Hepatocyte (in vitro differentiated cells): ENCODE data around the gene SKAP2. TPM values are rescaled to one million over a fixed set of nuclear protein-coding genes. Genes with fewer than 3 reads are reported as not detected.

ENCODE experiments used
- DNase-seq: peaks from one replicate; pipeline ENCODE4 v3.0.0-alpha.2; 2016; ENCODE audit warnings: low spot score
- H2AFZ ChIP-seq: fragments of 200-600 bp; sonication (generic); 2 replicates; pipeline ENCODE4 v1.6.0; 2016; ENCODE audit warnings: antibody characterized with exemption, mild to moderate bottlenecking
- H3K27ac ChIP-seq: fragments of 200-600 bp; sonication (generic); 2 replicates; pipeline ENCODE4 v1.5.1; 2016; ENCODE audit warnings: mild to moderate bottlenecking
- H3K27me3 ChIP-seq: fragments of 200-600 bp; sonication (generic); 2 replicates; pipeline ENCODE4 v1.6.1; 2016
- H3K36me3 ChIP-seq: fragments of 200-600 bp; sonication (generic); replicated peaks from 2 replicates; pipeline ENCODE4 v1.5.1; 2016; ENCODE audit warnings: low read depth; ENCODE audit not compliant: insufficient read depth
- H3K4me1 ChIP-seq: fragments of 200-600 bp; sonication (generic); 2 replicates; pipeline ENCODE4 v1.5.1; 2016; ENCODE audit warnings: mild to moderate bottlenecking, moderate library complexity; ENCODE audit not compliant: insufficient read depth
- H3K4me2 ChIP-seq: fragments of 200-600 bp; sonication (generic); 2 replicates; pipeline ENCODE4 v1.6.0; 2016
- H3K4me3 ChIP-seq: fragments of 200-600 bp; sonication (generic); 2 replicates; pipeline ENCODE4 v1.5.1; 2016; ENCODE audit warnings: mild to moderate bottlenecking
- H3K79me2 ChIP-seq: fragments of 200-600 bp; sonication (generic); 2 replicates; pipeline ENCODE4 v1.6.0; 2017; ENCODE audit warnings: mild to moderate bottlenecking
- H3K9me2 ChIP-seq: fragments of 200-600 bp; sonication (generic); replicated peaks from 2 replicates; pipeline ENCODE4 v1.6.0; 2017; ENCODE audit warnings: mild to moderate bottlenecking; ENCODE audit not compliant: insufficient read depth
- H3K9me3 ChIP-seq: fragments of 200-600 bp; sonication (generic); 2 replicates; pipeline ENCODE4 v1.5.1; 2016; ENCODE audit warnings: low read depth, mild to moderate bottlenecking
- H4K20me1 ChIP-seq: fragments of 200-600 bp; sonication (generic); 2 replicates; pipeline ENCODE4 v1.6.0; 2016; ENCODE audit warnings: mild to moderate bottlenecking; ENCODE audit not compliant: insufficient read depth, poor library complexity, severe bottlenecking
- EZH2 ChIP-seq: fragments of 200-600 bp; sonication (generic); IDR thresholded peaks from 2 replicates; pipeline ENCODE4 v1.6.1; 2016; ENCODE audit warnings: antibody characterized with exemption, mild to moderate bottlenecking, borderline replicate concordance
- EZH2phosphoT487 ChIP-seq: fragments of 200-600 bp; sonication (generic); IDR thresholded peaks from one replicate; pipeline ENCODE4 v1.6.1; 2018; ENCODE audit warnings: antibody characterized with exemption, mild to moderate bottlenecking, low read depth, moderate library complexity; ENCODE audit not compliant: unreplicated experiment, severe bottlenecking
- WGBS: methylation state at CpG from one replicate; pipeline ENCODE4 v1.1.6; 2016; ENCODE audit warnings: low lambda C conversion rate; ENCODE audit errors: missing lambda C conversion rate; 5-methylcytosine and 5-hydroxymethylcytosine counted together
- polyA plus RNA-seq: library from polyadenylated mRNA; unstranded; fragments of >200 nt; fragmentation: Nextera tagmentation; extraction: Ambion mirVana; gene quantifications from 2 replicates; pipeline ENCODE4 v1.2.1, GENCODE V29; 2016
- total RNA-seq: library from RNA; depleted of rRNA; stranded (reverse); fragments of >200 nt; gene quantifications from 2 replicates; pipeline ENCODE4 v1.2.3, GENCODE V29; 2014
- TF ChIP-seq, protein P1 (sequence below): fragments of 200-600 bp; sonication (generic); IDR thresholded peaks from 2 replicates; pipeline ENCODE4 v1.5.1; 2016; ENCODE audit warnings: antibody characterized with exemption, mild to moderate bottlenecking; ENCODE audit not compliant: poor library complexity

Gene SKAP2
- total and polyA plus RNA-seq, 2 experiments from 2014 or later = 8.4 to 13.5 TPM

DNA sequence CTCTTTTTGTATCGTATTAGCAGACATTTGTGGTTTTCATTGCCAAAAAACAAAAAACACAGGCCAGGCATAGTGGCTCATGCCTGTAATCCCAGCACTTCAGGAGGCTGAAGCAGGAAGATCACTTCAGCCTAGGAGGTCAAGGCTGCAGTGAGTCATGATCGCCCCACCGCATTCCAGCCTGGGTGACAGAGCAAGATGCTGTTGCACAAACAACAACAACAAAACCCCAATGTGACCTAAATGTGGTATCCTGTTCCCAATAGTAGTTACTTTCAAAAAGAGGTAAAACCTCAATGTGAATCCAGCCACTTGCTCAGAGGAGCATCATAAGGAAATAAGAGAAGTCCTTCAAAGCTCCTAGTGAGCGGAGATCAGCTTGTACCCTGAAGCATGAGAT lies 45.8 kb upstream of the SKAP2 start:
- Histone ChIP-seq H4K20me1 (no peaks in the 10 kb centered on the region), H3K36me3 (no peaks in the 10 kb centered on the region), H2AFZ (no peak overlapping the region), H3K4me1 (no peaks in the 10 kb centered on the region), H3K9me2 (no peaks in the 10 kb centered on the region), H3K79me2 (no peaks in the 10 kb centered on the region), H3K4me2 (no peak overlapping the region), H3K4me3 (no peak overlapping the region), H3K9me3 (no peaks in the 10 kb centered on the region), H3K27ac (no peak overlapping the region), H3K27me3 (no peaks in the 10 kb centered on the region)
- TF ChIP-seq EZH2phosphoT487 = no peak
- TF ChIP-seq, protein P1, sequence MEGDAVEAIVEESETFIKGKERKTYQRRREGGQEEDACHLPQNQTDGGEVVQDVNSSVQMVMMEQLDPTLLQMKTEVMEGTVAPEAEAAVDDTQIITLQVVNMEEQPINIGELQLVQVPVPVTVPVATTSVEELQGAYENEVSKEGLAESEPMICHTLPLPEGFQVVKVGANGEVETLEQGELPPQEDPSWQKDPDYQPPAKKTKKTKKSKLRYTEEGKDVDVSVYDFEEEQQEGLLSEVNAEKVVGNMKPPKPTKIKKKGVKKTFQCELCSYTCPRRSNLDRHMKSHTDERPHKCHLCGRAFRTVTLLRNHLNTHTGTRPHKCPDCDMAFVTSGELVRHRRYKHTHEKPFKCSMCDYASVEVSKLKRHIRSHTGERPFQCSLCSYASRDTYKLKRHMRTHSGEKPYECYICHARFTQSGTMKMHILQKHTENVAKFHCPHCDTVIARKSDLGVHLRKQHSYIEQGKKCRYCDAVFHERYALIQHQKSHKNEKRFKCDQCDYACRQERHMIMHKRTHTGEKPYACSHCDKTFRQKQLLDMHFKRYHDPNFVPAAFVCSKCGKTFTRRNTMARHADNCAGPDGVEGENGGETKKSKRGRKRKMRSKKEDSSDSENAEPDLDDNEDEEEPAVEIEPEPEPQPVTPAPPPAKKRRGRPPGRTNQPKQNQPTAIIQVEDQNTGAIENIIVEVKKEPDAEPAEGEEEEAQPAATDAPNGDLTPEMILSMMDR = no peak
- TF ChIP-seq EZH2 = no peak
- 80% methylated on average over 4 of the region's 4 CpGs for WGBS
- no peak for DNase-seq

DNA sequence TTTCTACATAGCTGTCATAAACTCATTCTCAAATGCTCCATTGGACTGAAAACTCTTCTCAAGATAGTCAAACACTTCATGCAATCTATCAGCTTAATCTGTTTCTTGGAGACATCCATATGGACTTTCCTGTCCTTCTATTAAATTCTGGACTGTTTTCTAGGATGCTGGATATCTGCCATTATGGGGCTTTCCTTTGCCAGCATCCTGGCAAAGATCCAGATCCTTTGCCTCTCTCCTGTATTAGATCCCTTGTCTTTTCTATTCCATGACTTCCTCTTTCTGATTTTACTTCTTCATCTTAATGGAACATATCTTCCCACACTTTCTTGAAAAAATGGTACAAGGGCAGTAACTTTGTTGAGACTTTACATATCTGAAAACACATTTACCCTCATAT lies 35.9 kb upstream of the SKAP2 start:
- Histone ChIP-seq H3K27ac (no peak overlapping the region), H3K36me3 (no peaks in the 10 kb centered on the region), H4K20me1 (no peaks in the 10 kb centered on the region), H3K9me2 (no peaks in the 10 kb centered on the region), H3K27me3 (peaks cover 8% of the 10 kb centered on the region), H3K79me2 (no peaks in the 10 kb centered on the region), H3K4me3 (no peak overlapping the region), H2AFZ (no peak overlapping the region), H3K4me1 (no peaks in the 10 kb centered on the region), H3K9me3 (no peaks in the 10 kb centered on the region), H3K4me2 (no peak overlapping the region)
- DNase-seq = no peak
- no peak for TF ChIP-seq EZH2phosphoT487

DNA sequence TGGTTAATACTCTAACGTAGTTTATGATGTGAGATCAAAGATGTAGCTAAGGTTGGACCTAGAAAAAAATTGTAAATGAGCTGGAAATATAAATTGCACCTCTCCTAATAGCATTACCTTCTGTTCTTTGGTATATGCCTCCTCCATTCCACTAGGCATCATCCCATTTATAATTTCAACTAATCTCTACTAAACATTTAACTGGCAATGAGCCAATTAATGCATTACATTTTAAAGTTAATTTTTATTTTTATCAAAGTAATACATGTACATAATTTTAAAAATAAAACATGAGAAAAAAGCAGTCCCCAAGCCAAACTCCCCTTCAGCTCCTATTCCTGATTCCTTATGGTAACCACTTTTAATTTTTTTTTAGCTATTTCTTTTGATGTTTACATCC lies 35.1 kb upstream of the SKAP2 start:
- TF ChIP-seq, protein P1 = no peak
- TF ChIP-seq EZH2 = no peak
- TF ChIP-seq EZH2phosphoT487 = no peak
- H3K9me2 ChIP-seq = no peaks in the 10 kb centered on the region
- no peak overlapping the region for H2AFZ ChIP-seq
- no peaks in the 10 kb centered on the region for H3K79me2 ChIP-seq
- H3K4me2 ChIP-seq = no peak overlapping the region
- H3K9me3 ChIP-seq = no peaks in the 10 kb centered on the region
- no peak overlapping the region for H3K4me3 ChIP-seq
- no peaks in the 10 kb centered on the region for H4K20me1 ChIP-seq
- H3K27me3 ChIP-seq = peaks cover 8% of the 10 kb centered on the region
- 52% methylated on average over 1 of the region's 1 CpG for WGBS
- H3K27ac ChIP-seq = no peak overlapping the region
- H3K4me1 ChIP-seq = no peaks in the 10 kb centered on the region
- DNase-seq = no peak
- no peaks in the 10 kb centered on the region for H3K36me3 ChIP-seq

DNA sequence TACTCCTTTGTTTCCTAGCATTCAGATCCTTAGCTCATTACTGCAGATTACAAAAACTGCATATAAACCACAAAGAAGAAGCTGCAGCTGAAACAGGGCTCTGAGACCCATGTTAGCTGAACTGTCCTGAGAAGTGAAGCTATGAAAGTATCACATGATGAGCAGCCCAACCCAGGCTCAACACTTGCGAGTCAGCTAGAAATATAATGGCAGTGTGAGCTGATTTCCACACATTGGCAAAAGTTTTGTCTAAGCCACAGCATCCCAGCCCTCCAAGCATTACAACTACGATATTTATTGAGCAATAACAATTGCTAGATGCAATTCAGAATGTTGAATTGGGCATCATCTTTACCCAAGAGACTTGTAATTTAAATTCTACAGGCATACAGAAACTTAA lies 34.5 kb upstream of the SKAP2 start:
- 82% methylated on average over 2 of the region's 2 CpGs for WGBS
- no peaks in the 10 kb centered on the region for H3K9me3 ChIP-seq
- no peaks in the 10 kb centered on the region for H4K20me1 ChIP-seq
- no peaks in the 10 kb centered on the region for H3K4me1 ChIP-seq
- H3K36me3 ChIP-seq = no peaks in the 10 kb centered on the region
- no peaks in the 10 kb centered on the region for H3K9me2 ChIP-seq
- no peaks in the 10 kb centered on the region for H3K79me2 ChIP-seq
- no peak overlapping the region for H3K4me2 ChIP-seq
- no peak for DNase-seq
- H2AFZ ChIP-seq = no peak overlapping the region
- TF ChIP-seq EZH2 (no peak), EZH2phosphoT487 (no peak)
- TF ChIP-seq, protein P1 = no peak
- H3K27ac ChIP-seq = no peak overlapping the region
- no peak overlapping the region for H3K4me3 ChIP-seq
- peaks cover 8% of the 10 kb centered on the region for H3K27me3 ChIP-seq
